HG03342 (cell line): ENCODE data around the gene PLEKHN1.
"Not testable (repeated sequence)": the region's sequence is repeated elsewhere in the genome, so short reads cannot be mapped to it uniquely, and the experiment has no call there.

ENCODE experiments used
- ATAC-seq: cut with Tn5 transposase; IDR thresholded peaks from one replicate; pipeline ENCODE4 v1.9.1; 2021; ENCODE audit warnings: mild to moderate bottlenecking, moderate library complexity; ENCODE audit not compliant: unreplicated experiment

Gene PLEKHN1

GRCh38 chr1:973459-974292 lies 7.4 kb downstream of the PLEKHN1 start:
- no peak for ATAC-seq

GRCh38 chr1:974293-974640 lies 8.0 kb downstream of the PLEKHN1 start:
- no peak for ATAC-seq

- no peak for ATAC-seq
Observed at GRCh38 chr1:974687-975328, 8.5 kb downstream of the PLEKHN1 start.

- no peak for ATAC-seq
Observed at GRCh38 chr1:975365-975764, 9.1 kb downstream of the PLEKHN1 start.

- no peak for ATAC-seq
Observed at GRCh38 chr1:975896-976683, 9.8 kb downstream of the PLEKHN1 start.

GRCh38 chr1:976791-977190 lies 10.5 kb downstream of the PLEKHN1 start:
- ATAC-seq = not testable (repeated sequence)

- ATAC-seq = no peak
Observed at GRCh38 chr1:978069-978834, 12.0 kb downstream of the PLEKHN1 start.

GRCh38 chr1:978835-979743 lies 12.8 kb downstream of the PLEKHN1 start:
- no peak for ATAC-seq

- no peak for ATAC-seq
Observed at GRCh38 chr1:979744-980072, 13.4 kb downstream of the PLEKHN1 start.

- no peak for ATAC-seq
Observed at GRCh38 chr1:980137-980571, 13.9 kb downstream of the PLEKHN1 start.

GRCh38 chr1:980602-981395 lies 14.5 kb downstream of the PLEKHN1 start:
- no peak for ATAC-seq

- no peak for ATAC-seq
Observed at GRCh38 chr1:981491-981954, 15.2 kb downstream of the PLEKHN1 start.

- ATAC-seq = no peak
Observed at GRCh38 chr1:981955-982558, 15.8 kb downstream of the PLEKHN1 start, which contains the start of gene PERM1. TSS of gene PERM1 (minus strand) at chr1:982093. CDS start at chr1:981029, 1,064 bp downstream.

- no peak for ATAC-seq
Observed at GRCh38 chr1:982765-983436, 16.6 kb downstream of the PLEKHN1 start.

- ATAC-seq = no peak
Observed at GRCh38 chr1:983798-984475, 17.7 kb downstream of the PLEKHN1 start.

GRCh38 chr1:984476-984814 lies 18.2 kb downstream of the PLEKHN1 start:
- no peak for ATAC-seq

GRCh38 chr1:985126-985525 lies 18.8 kb downstream of the PLEKHN1 start:
- no peak for ATAC-seq

- not testable (repeated sequence) for ATAC-seq
Observed at GRCh38 chr1:988061-988460, 21.8 kb downstream of the PLEKHN1 start.
